Neural progenitor cell (in vitro differentiated cells): Measurements from ENCODE around the gene ZBTB20.

Experiments used
- CTCF ChIP-seq: fragments of 200-600 bp; sonication (generic); IDR thresholded peaks from 2 replicates; pipeline ENCODE4 v1.5.1; 2017; ENCODE audit warnings: antibody characterized with exemption, mild to moderate bottlenecking
- EZH2 ChIP-seq: fragments of 200-600 bp; sonication (generic); IDR thresholded peaks from 2 replicates; pipeline ENCODE4 v1.6.1; 2017; ENCODE audit warnings: antibody characterized with exemption, mild to moderate bottlenecking, moderate library complexity

- TF ChIP-seq CTCF (no peak), EZH2 (no peak)
Observed at GRCh38 chr3:114452937-114453336, 694.2 kb downstream of the ZBTB20 start.
